Sciatic nerve (tissue), 2 donors: ENCODE data around the gene FAM167B. TPM values are rescaled to one million over a fixed set of nuclear protein-coding genes. Genes with fewer than 3 reads are reported as not detected.
A peak's percentile ranks its signal among the peaks of the same experiment; 100 is the strongest.
"Not testable (repeated sequence)": the region's sequence is repeated elsewhere in the genome, so short reads cannot be mapped to it uniquely, and the experiment has no call there.

Experiments used
- ATAC-seq: fragments of 200-7000 bp; cut with Tn5 transposase; one replicate; pipeline ENCODE4 v1.9.1; 2020; ENCODE audit warnings: mild to moderate bottlenecking, moderate library complexity
- DNase-seq: peaks from one replicate; pipeline ENCODE4 v3.0.0-alpha.2; 2020; ENCODE audit warnings: low spot score
- intact Hi-C: fragments of 100-400 bp; cut with DNase I; formaldehyde crosslinking; loops from one replicate; pipeline ENCODE4 v1.14.2; 2022
- total RNA-seq: library from RNA; stranded (reverse); fragmentation: NEBNext Ultra II Directional; extraction: Animal tissue kit (Norgen Biotek cat#: 25700); gene quantifications from one replicate; pipeline ENCODE4 v1.2.1, GENCODE V29; 2021
- donor health status: DM: no; HTN: no; CAD: no.
- donor health status: DM: no; HTN: no; CAD: no.

FAM167B gene
- total RNA-seq, 1 donor from 2014 or later: 16.1 TPM

GRCh38 chr1:32255072-32256071, 8.3 kb downstream of the FAM167B start:
- ATAC-seq (no peak), DNase-seq (no peak)
- intact Hi-C loops: no loop called here

GRCh38 chr1:32256473-32257226, 9.6 kb downstream of the FAM167B start:
- ATAC-seq (no peak), DNase-seq (no peak)
- intact Hi-C loops: no loop called here

GRCh38 chr1:32257227-32257508, 10.1 kb downstream of the FAM167B start:
- intact Hi-C loops: no loop called here

GRCh38 chr1:32263236-32263593, 16.2 kb downstream of the FAM167B start:
- intact Hi-C loops, ATAC-seq, DNase-seq: not testable (repeated sequence)

More at GRCh38 chr1:32257227-32257508, 10.1 kb downstream of the FAM167B start:
- no peak for ATAC-seq
- no peak for DNase-seq

GRCh38 chr1:32263744-32264143, 16.7 kb downstream of the FAM167B start:
- DNase-seq (no peak), ATAC-seq (no peak)
- intact Hi-C loops: no loop called here

GRCh38 chr1:32265846-32266245, 18.8 kb downstream of the FAM167B start:
- DNase-seq (no peak), ATAC-seq (no peak)
- intact Hi-C loops: no loop called here

- no peak for ATAC-seq
- DNase-seq: no peak
- intact Hi-C loops: no loop called here
Observed at GRCh38 chr1:32266921-32267591, 20.0 kb downstream of the FAM167B start.

- ATAC-seq: no peak
- intact Hi-C loops: no loop called here
- DNase-seq: no peak
Observed at GRCh38 chr1:32269744-32270143, 22.7 kb downstream of the FAM167B start.

GRCh38 chr1:32272557-32273390, 25.8 kb downstream of the FAM167B start:
- no peak for ATAC-seq
- intact Hi-C loops: no loop called here
- DNase-seq: no peak

- ATAC-seq (peak; percentile 34), DNase-seq (no peak)
- intact Hi-C loops: no loop called here
Observed at GRCh38 chr1:32273391-32274208, 26.6 kb downstream of the FAM167B start.

GRCh38 chr1:32274646-32275340, 27.8 kb downstream of the FAM167B start:
- intact Hi-C loops: no loop called here
- ATAC-seq: no peak

GRCh38 chr1:32275424-32275823, 28.4 kb downstream of the FAM167B start:
- intact Hi-C loops: no loop called here
- no peak for DNase-seq
- no peak for ATAC-seq

More at GRCh38 chr1:32274646-32275340, 27.8 kb downstream of the FAM167B start:
- no peak for DNase-seq

- intact Hi-C loops: no loop called here
- ATAC-seq: no peak
- DNase-seq: no peak
Observed at GRCh38 chr1:32276032-32276782, 29.2 kb downstream of the FAM167B start.

GRCh38 chr1:32284777-32285176, 37.8 kb downstream of the FAM167B start:
- intact Hi-C loops, ATAC-seq, DNase-seq: not testable (repeated sequence)

GRCh38 chr1:32285658-32286057, 38.6 kb downstream of the FAM167B start:
- intact Hi-C loops: no loop called here
- ATAC-seq (no peak), DNase-seq (no peak)

GRCh38 chr1:32286763-32287162, 39.7 kb downstream of the FAM167B start:
- no peak for DNase-seq
- no peak for ATAC-seq
- intact Hi-C loops: no loop called here

- intact Hi-C loops: no loop called here
- ATAC-seq (no peak), DNase-seq (no peak)
Observed at GRCh38 chr1:32289256-32289655, 42.2 kb downstream of the FAM167B start.
